IMR-90 (cell line): ENCODE results near the gene CDR2L. TPM values are rescaled to one million over a fixed set of nuclear protein-coding genes. Genes with fewer than 3 reads are reported as not detected.

ENCODE experiments used
- ATAC-seq: fragments of 200-7000 bp; cut with Tn5 transposase; 2 replicates; pipeline ENCODE4 v1.9.1; 2020; ENCODE audit warnings: low read depth, mild to moderate bottlenecking, moderate library complexity
- BruUV-seq: library from RNA; stranded (reverse); fragments of 400-500 nt; replicated peaks from 2 replicates; lab custom pipeline; 2021; lab: Mats Ljungman, UMichigan
- CTCF ChIA-PET: fragments of 300-600 bp; formaldehyde crosslinking; extraction: SDS; loops from one replicate; lab custom pipeline; 2021; ENCODE audit warnings: antibody characterized with exemption; lab: Yijun Ruan, JAX
- POLR2A ChIA-PET: fragments of 300-600 bp; sonication (Branson Sonifier 250); formaldehyde crosslinking; loops from one replicate; lab custom pipeline; 2022; ENCODE audit warnings: antibody characterized with exemption; ENCODE audit not compliant: unreplicated experiment; lab: Charles Lee
- DNase-seq: peaks from one replicate; pipeline ENCODE4 v3.0.0; 2013
- H2AFZ ChIP-seq: replicated peaks from 2 replicates; pipeline ENCODE3; 2013; ENCODE audit warnings: low read length, mild to moderate bottlenecking; ENCODE audit not compliant: poor library complexity
- H2AK5ac ChIP-seq: 2 replicates; pipeline ENCODE4 v1.6.1; 2013; ENCODE audit warnings: low read depth, low read length, inconsistent platforms
- H2AK9ac ChIP-seq: replicated peaks from 2 replicates; pipeline ENCODE3; 2013; ENCODE audit warnings: mild to moderate bottlenecking, low read depth, low read length, moderate library complexity; ENCODE audit not compliant: poor library complexity
- H2BK120ac ChIP-seq: 2 replicates; pipeline ENCODE4 v1.6.1; 2013; ENCODE audit warnings: low read depth, low read length, inconsistent platforms
- H2BK15ac ChIP-seq: 3 replicates; pipeline ENCODE4 v1.6.1; 2013; ENCODE audit warnings: low read depth, low read length, inconsistent platforms
- H2BK20ac ChIP-seq: 2 replicates; pipeline ENCODE4 v1.6.1; 2013; ENCODE audit warnings: low read depth, mild to moderate bottlenecking, inconsistent platforms, low read length, moderate library complexity
- H2BK5ac ChIP-seq: 2 replicates; pipeline ENCODE4 v1.6.1; 2013; ENCODE audit warnings: mild to moderate bottlenecking, low read depth, low read length, inconsistent platforms; ENCODE audit not compliant: poor library complexity, severe bottlenecking
- H3K14ac ChIP-seq: replicated peaks from 2 replicates; pipeline ENCODE4 v1.6.1; 2013; ENCODE audit warnings: low read depth, low read length, inconsistent platforms
- H3K18ac ChIP-seq: 2 replicates; pipeline ENCODE4 v1.6.1; 2013; ENCODE audit warnings: low read depth, low read length, control low read depth
- H3K23ac ChIP-seq: 2 replicates; pipeline ENCODE4 v1.6.1; 2013; ENCODE audit warnings: low read depth, low read length, inconsistent platforms
- H3K27ac ChIP-seq: 2 replicates; pipeline ENCODE4 v1.5.1; 2013; ENCODE audit warnings: mild to moderate bottlenecking, control low read depth, low read length; ENCODE audit not compliant: insufficient read depth
- H3K27me3 ChIP-seq: 2 replicates; pipeline ENCODE4 v1.6.1; 2013; ENCODE audit warnings: low read length; ENCODE audit not compliant: control insufficient read depth, insufficient read depth
- H3K36me3 ChIP-seq: 2 replicates; pipeline ENCODE4 v1.6.1; 2013; ENCODE audit warnings: low read length, mixed read lengths; ENCODE audit not compliant: control insufficient read depth, insufficient read depth
- H3K4ac ChIP-seq: 2 replicates; pipeline ENCODE4 v1.6.1; 2013; ENCODE audit warnings: low read depth, low read length, inconsistent platforms
- H3K4me1 ChIP-seq: 2 replicates; pipeline ENCODE4 v1.6.1; 2013; ENCODE audit warnings: low read length, mixed read lengths; ENCODE audit not compliant: control insufficient read depth, insufficient read depth
- H3K4me2 ChIP-seq: 2 replicates; pipeline ENCODE4 v1.6.1; 2013; ENCODE audit warnings: low read depth, mild to moderate bottlenecking, control low read depth, low read length, moderate library complexity
- H3K4me3 ChIP-seq: 2 replicates; pipeline ENCODE4 v1.5.1; 2013; ENCODE audit warnings: low read depth, mild to moderate bottlenecking, control low read depth, low read length, moderate library complexity; ENCODE audit not compliant: insufficient read depth
- H3K56ac ChIP-seq: 2 replicates; pipeline ENCODE4 v1.6.1; 2013; ENCODE audit warnings: low read length, inconsistent platforms; ENCODE audit not compliant: insufficient read depth; ENCODE audit errors: extremely low read depth
- H3K79me1 ChIP-seq, 2 experiments: 2 replicates each; pipeline ENCODE4 v1.6.1; 2013; ENCODE audit warnings: low read length in 2 of 2, inconsistent platforms in 1 of 2, low read depth in 1 of 2
- H3K9ac ChIP-seq: 2 replicates; pipeline ENCODE4 v1.6.1; 2013; ENCODE audit warnings: low read depth, low read length, control low read depth
- H3K9me1 ChIP-seq: 2 replicates; pipeline ENCODE4 v1.6.1; 2013; ENCODE audit warnings: low read length, inconsistent platforms; ENCODE audit not compliant: insufficient read depth
- H3K9me3 ChIP-seq: 2 replicates; pipeline ENCODE4 v1.6.1; 2013; ENCODE audit warnings: low read length; ENCODE audit not compliant: control insufficient read depth, insufficient read depth
- H4K20me1 ChIP-seq: 2 replicates; pipeline ENCODE4 v1.6.1; 2013; ENCODE audit warnings: low read length, inconsistent platforms; ENCODE audit not compliant: insufficient read depth
- H4K5ac ChIP-seq: 2 replicates; pipeline ENCODE4 v1.6.1; 2013; ENCODE audit warnings: mild to moderate bottlenecking, low read depth, low read length, control low read depth
- H4K8ac ChIP-seq, 2 experiments: 2 replicates each; pipeline ENCODE4 v1.6.1; 2013; ENCODE audit warnings: low read depth in 2 of 2, low read length in 2 of 2, control low read depth in 1 of 2, inconsistent platforms in 1 of 2
- H4K91ac ChIP-seq: 2 replicates; pipeline ENCODE4 v1.6.1; 2013; ENCODE audit warnings: low read depth, low read length, inconsistent platforms; ENCODE audit not compliant: insufficient read depth
- CEBPB ChIP-seq: IDR thresholded peaks from 2 replicates; pipeline ENCODE4 v1.6.1; 2012; ENCODE audit warnings: low read depth, low read length, improper control_type of control experiment
- MXI1 ChIP-seq: IDR thresholded peaks from 2 replicates; pipeline ENCODE4 v1.6.1; 2012; ENCODE audit warnings: low read depth, mild to moderate bottlenecking, low read length, moderate library complexity, borderline replicate concordance
- WGBS, 2 experiments: methylation state at CpG; one replicate each; pipeline versions ENCODE4 v1.1.5 to v1.1.7; 2013; ENCODE audit warnings: missing lambda C conversion rate in 2 of 2; ENCODE audit not compliant: insufficient read length in 1 of 2; ENCODE audit errors: extremely low coverage in 2 of 2; 5-methylcytosine and 5-hydroxymethylcytosine counted together
- dilution Hi-C: fragments of 300-500 bp; cut with HindIII; formaldehyde crosslinking; loops from one replicate; pipeline ENCODE4 v1.14.3; 2018; ENCODE audit warnings: low sequenced_read_pairs; ENCODE audit not compliant: unreplicated experiment
- in situ Hi-C: fragments of 300-500 bp; cut with MboI; formaldehyde crosslinking; loops from 3 replicates; pipeline ENCODE4 v1.14.3; 2019; ENCODE audit warnings: low sequenced_read_pairs, inconsistent platforms, mixed read lengths
- intact Hi-C: fragments of 100-400 bp; cut with micrococcal nuclease; formaldehyde crosslinking; loops from 2 replicates; pipeline ENCODE4 v1.10.0; 2022
- polyA plus RNA-seq, 3 experiments: library from polyadenylated mRNA; depleted of rRNA; stranded (reverse); fragments of >200 nt; gene quantifications; 2 replicates each; pipeline ENCODE4 v1.2.3, GENCODE V29; 2012; ENCODE audit warnings: low replicate concordance in 1 of 3
- total RNA-seq: library from RNA; depleted of rRNA; stranded (reverse); fragments of >200 nt; gene quantifications from 2 replicates; pipeline ENCODE4 v1.2.3, GENCODE V29; 2012

Gene CDR2L
- total and polyA plus RNA-seq, 2 of the 4 experiments (the other 2 are of a cell fraction), result 5.7 to 18.9 TPM

DNA sequence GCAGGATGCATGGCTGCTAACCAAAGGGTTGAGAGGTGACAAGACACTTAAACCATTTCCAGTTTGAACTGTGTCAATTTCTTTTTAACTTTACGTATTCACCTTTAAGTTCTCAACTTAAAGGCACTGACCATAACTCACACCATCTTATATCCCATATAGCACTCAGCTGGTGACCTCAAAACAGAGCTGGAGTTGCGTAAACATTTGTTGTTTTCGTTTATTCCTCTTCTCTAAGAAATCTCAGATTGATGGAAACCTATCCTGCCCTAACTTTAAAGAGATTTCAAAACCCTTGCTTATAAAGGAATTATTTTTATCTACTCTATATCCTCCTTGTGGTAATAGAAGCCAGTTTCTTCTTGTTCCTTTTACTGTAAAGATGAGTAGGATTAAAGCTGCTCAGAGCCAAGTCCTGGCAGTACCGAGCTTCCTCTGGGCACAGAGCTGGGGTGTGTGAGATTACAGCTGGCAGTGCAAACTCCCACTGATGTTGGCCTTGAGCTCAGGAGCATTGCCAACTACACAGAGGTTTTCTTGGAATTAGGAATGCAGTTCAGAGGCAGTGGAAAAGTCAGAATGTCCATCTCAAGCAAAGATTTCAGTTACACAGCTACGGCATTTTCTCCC, 60.9 kb downstream of the CDR2L start:
- H3K4me3 ChIP-seq, result peak overlapping the region; percentile 71; the same call in 1 of the 2 replicates
- no peak for TF ChIP-seq MXI1
- peak; percentile 41; the same call in 1 of the 2 replicates for TF ChIP-seq CEBPB
- no peak overlapping the region for H2BK120ac ChIP-seq
- no peak overlapping the region for H4K91ac ChIP-seq
- H2AK5ac ChIP-seq, result peak overlapping the region; percentile 45; the same call in 1 of the 2 replicates
- H3K9ac ChIP-seq, result peak overlapping the region; percentile 83; the same call in 1 of the 2 replicates
- H4K8ac ChIP-seq, result peak overlapping the region in 1 of 2 experiments; percentile 19; a peak in 1 of 4 replicates
- H3K27me3 ChIP-seq, result no peaks in the 10 kb centered on the region
- no peak overlapping the region; the same call in 1 of the 2 replicates for H3K56ac ChIP-seq
- DNase-seq, result peak; percentile 10
- no peak overlapping the region for H4K5ac ChIP-seq
- no peaks in the 10 kb centered on the region; the same call in 1 of the 2 replicates for H3K4me1 ChIP-seq
- H2AK9ac ChIP-seq, result peak overlapping the region; percentile 100
- H3K23ac ChIP-seq, result peak overlapping the region; percentile 94; the same call in 1 of the 2 replicates
- H3K4ac ChIP-seq, result no peak overlapping the region
- no peak for ATAC-seq
- in situ Hi-C loops, result no loop called here
- H3K36me3 ChIP-seq, result peaks cover 9% of the 10 kb centered on the region
- H2BK5ac ChIP-seq, result no peak overlapping the region
- peak overlapping the region; percentile 90 for H3K4me2 ChIP-seq
- ChIA-PET CTCF (interaction anchor here (0.6 to 1.3 kb wide), 5 partner anchors 8 to 87 kb away, joined by 3 to 4 read pairs (median 3); no protein-coding TSS in a partner anchor), POLR2A (interaction anchor here (0.5 kb wide), 1 partner anchor 84 kb away, joined by 16 read pairs; no protein-coding TSS in a partner anchor)
- dilution Hi-C loops, result no loop called here
- peaks cover 19 to 48% of the 10 kb centered on the region in 2 experiments for H3K79me1 ChIP-seq
- H4K20me1 ChIP-seq, result 0 out of 2 replicates have a peak, but pooled peaks cover 3% of the 10 kb centered on the region
- no peak overlapping the region for H2BK15ac ChIP-seq
- H3K9me3 ChIP-seq, result no peaks in the 10 kb centered on the region
- no peak overlapping the region for H3K18ac ChIP-seq
- peak overlapping the region; percentile 34; the same call in 1 of the 2 replicates for H3K14ac ChIP-seq
- whole genome bisulfite sequencing, 2 experiments, result 33% methylated on average over 1 of the region's 5 CpGs; no CpG with 5 or more reads in 1 of the 2 experiments
- no TSS peak for BruUV-seq
- H2AFZ ChIP-seq, result no peak overlapping the region
- intact Hi-C loops, result loop anchor here (5.0 kb wide), 1 partner anchor 86 kb away; no protein-coding TSS in a partner anchor
- H3K9me1 ChIP-seq, result no peaks in the 10 kb centered on the region
- 0 out of 2 replicates have a peak overlapping the region, but pooled peaks have one; percentile 30 for H3K27ac ChIP-seq
- H2BK20ac ChIP-seq, result no peak overlapping the region
